GM20000 (cell line): ENCODE measurements around the gene ORM2.

Experiments
- DNase-seq: peaks from one replicate; pipeline ENCODE4 v3.0.0; 2012; ENCODE audit warnings: low spot score
- CTCF ChIP-seq: IDR thresholded peaks from 2 replicates; pipeline ENCODE4 v1.5.1; 2012; ENCODE audit warnings: mild to moderate bottlenecking, control low read depth; ENCODE audit errors: extremely low read depth, missing control alignments

Gene ORM2

GRCh38 chr9:114374936-114375335 is 45.3 kb downstream of the ORM2 start:
- no peak for DNase-seq
- TF ChIP-seq CTCF, result no peak

GRCh38 chr9:114375386-114376175 is 45.9 kb downstream of the ORM2 start:
- DNase-seq, result no peak
- TF ChIP-seq CTCF, result no peak

- TF ChIP-seq CTCF, result no peak
Observed at GRCh38 chr9:114376586-114377445, 47.1 kb downstream of the ORM2 start.

GRCh38 chr9:114378016-114378415 is 48.3 kb downstream of the ORM2 start:
- no peak for TF ChIP-seq CTCF
- DNase-seq, result no peak

More at GRCh38 chr9:114376586-114377445, 47.1 kb downstream of the ORM2 start:
- no peak for DNase-seq

- DNase-seq, result no peak
- no peak for TF ChIP-seq CTCF
Observed at GRCh38 chr9:114378883-114379282, 49.2 kb downstream of the ORM2 start.
